A673 (cell line): ENCODE data around the gene NMRAL1.

Experiments used
- EZH2 ChIP-seq: fragments of 200-600 bp; sonication (generic); IDR thresholded peaks from 2 replicates; pipeline ENCODE4 v1.6.1; 2017; ENCODE audit warnings: borderline replicate concordance, low read depth, mild to moderate bottlenecking, mixed read lengths, antibody characterized with exemption, low read length; ENCODE audit not compliant: poor library complexity, severe bottlenecking
- TF ChIP-seq, protein P1 (sequence below): fragments of 300-800, 200-600 bp; sonication (generic); conservative IDR thresholded peaks from 2 replicates; pipeline ENCODE4 v1.5.1; 2017; ENCODE audit warnings: low read depth, mild to moderate bottlenecking, antibody characterized with exemption, low read length, moderate library complexity, mixed read lengths

- TF ChIP-seq, protein P1, sequence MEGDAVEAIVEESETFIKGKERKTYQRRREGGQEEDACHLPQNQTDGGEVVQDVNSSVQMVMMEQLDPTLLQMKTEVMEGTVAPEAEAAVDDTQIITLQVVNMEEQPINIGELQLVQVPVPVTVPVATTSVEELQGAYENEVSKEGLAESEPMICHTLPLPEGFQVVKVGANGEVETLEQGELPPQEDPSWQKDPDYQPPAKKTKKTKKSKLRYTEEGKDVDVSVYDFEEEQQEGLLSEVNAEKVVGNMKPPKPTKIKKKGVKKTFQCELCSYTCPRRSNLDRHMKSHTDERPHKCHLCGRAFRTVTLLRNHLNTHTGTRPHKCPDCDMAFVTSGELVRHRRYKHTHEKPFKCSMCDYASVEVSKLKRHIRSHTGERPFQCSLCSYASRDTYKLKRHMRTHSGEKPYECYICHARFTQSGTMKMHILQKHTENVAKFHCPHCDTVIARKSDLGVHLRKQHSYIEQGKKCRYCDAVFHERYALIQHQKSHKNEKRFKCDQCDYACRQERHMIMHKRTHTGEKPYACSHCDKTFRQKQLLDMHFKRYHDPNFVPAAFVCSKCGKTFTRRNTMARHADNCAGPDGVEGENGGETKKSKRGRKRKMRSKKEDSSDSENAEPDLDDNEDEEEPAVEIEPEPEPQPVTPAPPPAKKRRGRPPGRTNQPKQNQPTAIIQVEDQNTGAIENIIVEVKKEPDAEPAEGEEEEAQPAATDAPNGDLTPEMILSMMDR: no peak
- no peak for TF ChIP-seq EZH2
These were observed 25.8 kb upstream of the NMRAL1 start for GRCh38 chr16:4500272-4500671.
